RWPE1 (cell line): ENCODE measurements around the gene FKTN.

Experiments used
- CTCF ChIA-PET: fragments of 350-600 bp; sonication (Branson Sonifier 250); formaldehyde crosslinking; extraction: SDS; loops from one replicate; lab custom pipeline; 2021; lab: Yijun Ruan, JAX
- POLR2A ChIA-PET: fragments of 400-600 bp; formaldehyde crosslinking; extraction: SDS; loops from one replicate; lab custom pipeline; 2020; ENCODE audit warnings: antibody characterized with exemption; ENCODE audit not compliant: low non-redundant PET; lab: Yijun Ruan, JAX
- DNase-seq: peaks from one replicate; pipeline ENCODE4 v3.0.0; 2012; ENCODE audit warnings: low spot score
- H3K27ac ChIP-seq: fragments of 450-650 bp; 2 replicates; pipeline ENCODE4 v1.5.1; 2017
- TF ChIP-seq, protein P1 (sequence below): fragments of 450-650 bp; conservative IDR thresholded peaks from 2 replicates; pipeline ENCODE4 v1.5.1; 2017; ENCODE audit warnings: low read depth, mild to moderate bottlenecking

FKTN gene

DNA sequence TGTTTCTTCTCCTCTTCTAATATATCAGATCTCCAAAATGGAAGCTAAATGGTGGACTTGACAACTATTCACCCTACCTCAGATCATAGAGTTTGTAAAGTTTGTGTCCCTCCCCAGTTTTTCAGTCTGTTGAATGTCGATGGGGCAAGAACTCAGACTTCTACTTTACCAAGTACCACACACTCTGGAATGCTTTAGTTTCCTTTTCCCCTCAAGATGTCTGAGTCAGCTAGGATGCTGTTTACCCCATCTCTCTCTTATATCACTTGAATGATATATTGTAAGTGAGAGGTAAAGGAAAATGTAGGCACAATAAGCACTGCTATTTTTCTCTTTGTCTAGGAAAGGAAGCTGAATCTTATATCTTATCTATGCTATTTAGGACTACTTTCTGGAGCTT, 78.4 kb downstream of the FKTN start:
- H3K27ac ChIP-seq: no peak overlapping the region
- DNase-seq: no peak
- CTCF ChIA-PET: interaction anchor here (0.7 to 1.2 kb wide), 2 partner anchors 19 to 153 kb away, joined by 3 read pairs; no protein-coding TSS in a partner anchor
- POLR2A ChIA-PET: no interaction called here
- TF ChIP-seq, protein P1, sequence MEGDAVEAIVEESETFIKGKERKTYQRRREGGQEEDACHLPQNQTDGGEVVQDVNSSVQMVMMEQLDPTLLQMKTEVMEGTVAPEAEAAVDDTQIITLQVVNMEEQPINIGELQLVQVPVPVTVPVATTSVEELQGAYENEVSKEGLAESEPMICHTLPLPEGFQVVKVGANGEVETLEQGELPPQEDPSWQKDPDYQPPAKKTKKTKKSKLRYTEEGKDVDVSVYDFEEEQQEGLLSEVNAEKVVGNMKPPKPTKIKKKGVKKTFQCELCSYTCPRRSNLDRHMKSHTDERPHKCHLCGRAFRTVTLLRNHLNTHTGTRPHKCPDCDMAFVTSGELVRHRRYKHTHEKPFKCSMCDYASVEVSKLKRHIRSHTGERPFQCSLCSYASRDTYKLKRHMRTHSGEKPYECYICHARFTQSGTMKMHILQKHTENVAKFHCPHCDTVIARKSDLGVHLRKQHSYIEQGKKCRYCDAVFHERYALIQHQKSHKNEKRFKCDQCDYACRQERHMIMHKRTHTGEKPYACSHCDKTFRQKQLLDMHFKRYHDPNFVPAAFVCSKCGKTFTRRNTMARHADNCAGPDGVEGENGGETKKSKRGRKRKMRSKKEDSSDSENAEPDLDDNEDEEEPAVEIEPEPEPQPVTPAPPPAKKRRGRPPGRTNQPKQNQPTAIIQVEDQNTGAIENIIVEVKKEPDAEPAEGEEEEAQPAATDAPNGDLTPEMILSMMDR: no peak

DNA sequence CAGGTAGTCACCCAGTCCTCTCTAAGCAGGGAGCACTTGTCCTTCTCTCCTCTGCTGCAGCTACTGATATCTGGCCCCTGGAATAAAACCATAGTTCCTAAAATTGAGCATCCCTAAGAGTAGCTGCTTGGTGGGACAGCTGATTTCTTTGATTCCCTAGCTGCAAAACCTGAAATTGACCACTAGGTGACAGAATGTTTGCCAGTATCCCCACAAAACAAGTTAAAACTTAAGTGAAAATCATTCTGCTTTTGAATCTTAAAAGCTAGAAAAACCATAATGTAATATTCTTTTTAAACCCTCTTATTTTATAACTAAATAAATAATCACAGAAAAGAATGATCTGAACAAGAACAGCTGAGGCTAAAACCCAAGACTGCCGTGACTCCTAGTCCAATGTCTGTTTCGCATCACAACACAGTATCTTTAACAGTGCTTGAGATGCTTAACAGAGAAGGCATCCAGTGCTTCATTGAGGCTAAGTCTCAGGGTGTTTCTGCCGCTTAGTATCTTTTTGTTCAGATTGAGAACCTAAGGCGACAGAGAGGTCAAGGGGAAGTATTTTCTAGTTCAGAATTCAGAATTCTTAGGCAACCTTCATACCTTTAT, 80.0 kb downstream of the FKTN start:
- TF ChIP-seq, protein P1: peak; percentile 34
- POLR2A ChIA-PET: no interaction called here
- H3K27ac ChIP-seq: no peak overlapping the region
- no peak for DNase-seq
- CTCF ChIA-PET: interaction anchor here (0.6 to 1.2 kb wide), 4 partner anchors 13 to 97 kb away, joined by 3 to 5 read pairs (median 3); no protein-coding TSS in a partner anchor

DNA sequence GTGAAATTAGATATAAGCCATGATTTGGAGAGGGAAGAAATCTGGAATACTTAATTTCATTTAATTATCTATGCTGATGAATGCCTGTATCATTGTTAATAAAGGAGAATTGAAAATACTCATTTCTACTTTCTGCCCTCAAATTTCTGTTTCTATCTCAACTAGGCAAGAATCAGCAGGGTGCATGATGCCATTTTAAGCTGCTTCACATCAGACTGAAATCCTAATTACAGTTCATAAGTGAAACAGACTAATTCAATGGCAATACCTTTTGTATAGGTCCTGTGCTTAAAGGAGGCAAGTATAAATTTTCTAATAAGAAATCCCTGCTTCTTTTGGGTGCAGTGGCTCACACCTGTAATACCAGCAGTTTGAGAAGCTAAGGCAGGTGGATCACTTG, 82.0 kb downstream of the FKTN start:
- ChIA-PET POLR2A (no interaction called here), CTCF (no interaction called here)
- DNase-seq: no peak
- TF ChIP-seq, protein P1: no peak
- H3K27ac ChIP-seq: no peak overlapping the region

DNA sequence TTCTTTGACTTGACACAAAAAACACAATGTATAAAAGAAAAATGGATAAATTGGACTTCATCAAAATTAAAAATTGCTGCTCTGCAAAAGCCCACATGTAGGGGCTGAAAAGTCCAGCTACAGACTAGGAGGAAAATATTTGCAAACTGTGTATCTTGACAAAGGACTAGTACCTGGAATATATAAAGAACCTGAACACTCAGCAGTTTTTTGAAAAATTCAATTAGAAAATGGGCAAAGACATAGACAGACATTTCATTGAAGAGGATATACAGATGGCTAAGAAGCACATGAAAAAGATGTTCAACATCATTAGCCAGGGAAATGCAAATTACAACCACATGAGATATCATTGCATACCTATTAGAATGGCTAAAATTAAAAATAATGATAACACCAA, 85.9 kb downstream of the FKTN start:
- no peak overlapping the region for H3K27ac ChIP-seq
- POLR2A ChIA-PET: no interaction called here
- TF ChIP-seq, protein P1: no peak
- CTCF ChIA-PET: no interaction called here
- DNase-seq: no peak

DNA sequence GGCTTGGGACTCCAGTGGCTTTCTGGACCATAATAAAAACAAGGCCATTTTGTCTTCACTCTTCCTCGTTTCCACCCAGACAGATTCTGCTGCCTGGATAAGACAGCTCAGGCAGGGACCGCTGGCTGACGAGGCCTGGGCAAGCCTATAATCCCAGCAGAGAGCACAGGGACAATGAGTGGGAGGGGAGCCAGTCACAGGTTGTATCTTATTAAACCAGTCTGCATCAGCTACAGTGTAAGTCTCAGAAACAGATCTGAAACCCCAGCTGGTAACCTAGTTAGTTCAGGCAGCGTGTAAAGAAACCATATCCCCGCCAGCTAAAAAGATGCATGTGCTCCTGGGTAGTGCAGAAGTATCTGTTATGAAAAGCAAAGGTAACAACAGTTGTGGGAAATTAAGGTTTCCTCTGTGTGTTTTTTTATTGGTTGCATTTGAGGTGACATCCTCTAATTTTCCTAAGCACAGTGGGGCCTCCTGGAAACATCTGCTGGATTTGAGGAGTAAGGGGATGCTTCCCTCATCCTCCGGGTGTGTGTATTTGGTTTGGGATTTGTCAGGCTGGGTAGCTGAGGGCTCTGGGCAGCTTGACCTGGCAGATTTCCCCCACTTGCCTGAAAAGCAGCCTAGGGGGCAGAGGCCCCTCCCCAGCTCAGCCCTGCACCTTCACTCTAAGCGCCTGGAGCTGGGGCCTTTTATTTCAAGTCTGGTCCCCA, 89.1 kb downstream of the FKTN start:
- TF ChIP-seq, protein P1: no peak
- ChIA-PET CTCF (interaction anchor here (0.9 to 1.0 kb wide), 2 partner anchors 8 to 38 kb away, joined by 3 to 4 read pairs; no protein-coding TSS in a partner anchor), POLR2A (no interaction called here)
- DNase-seq: no peak
- no peak overlapping the region for H3K27ac ChIP-seq

DNA sequence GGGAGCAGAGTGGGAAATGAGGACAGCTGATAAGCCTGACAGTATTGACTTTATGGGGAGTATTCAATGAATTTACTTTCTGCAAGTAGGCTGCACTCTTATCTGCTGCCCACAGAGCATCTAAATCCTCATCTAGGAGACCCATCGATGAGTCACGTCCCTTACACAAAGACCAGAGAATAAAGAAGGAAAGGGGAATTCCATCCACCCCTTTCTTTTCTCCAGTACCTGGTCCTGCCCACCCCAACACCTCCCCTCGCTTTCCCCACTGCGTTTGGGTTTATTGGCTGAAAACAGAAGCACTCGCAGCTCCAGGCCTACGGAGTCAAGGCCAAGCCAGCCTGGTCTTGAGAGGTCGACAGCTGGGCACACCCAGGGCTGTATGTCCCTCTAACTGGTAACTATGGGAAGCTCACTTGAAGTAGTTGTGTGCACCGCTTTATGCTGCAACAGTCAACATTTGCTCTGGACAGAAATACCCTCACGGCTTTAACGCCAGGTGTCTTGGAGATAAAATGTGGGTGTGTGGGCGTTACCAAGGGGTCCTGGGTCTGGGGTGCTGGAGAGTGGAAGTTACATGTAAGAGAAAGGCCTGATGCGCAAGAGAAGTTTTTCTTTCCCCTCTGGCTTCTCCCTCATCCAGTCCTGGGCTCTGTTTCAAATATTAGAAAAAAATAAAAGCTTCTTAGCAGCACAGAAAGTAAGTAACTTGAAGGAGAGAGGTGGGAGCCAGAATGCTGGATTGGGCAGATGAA, 89.8 kb downstream of the FKTN start:
- CTCF ChIA-PET: no interaction called here
- TF ChIP-seq, protein P1: no peak
- no peak overlapping the region for H3K27ac ChIP-seq
- DNase-seq: no peak
- POLR2A ChIA-PET: no interaction called here
